Activated CD8-positive, alpha-beta T cell treated with anti-CD3 and anti-CD28 coated beads for 36 hours (primary cell): ENCODE data around the gene KANTR. TPM values are rescaled to one million over a fixed set of nuclear protein-coding genes. Genes with fewer than 3 reads are reported as not detected.
A peak's percentile ranks its signal among the peaks of the same experiment; 100 is the strongest.

Experiments
- ATAC-seq: fragments of 200-7000 bp; cut with Tn5 transposase; one replicate; pipeline ENCODE4 v1.10.0; 2021; ENCODE audit warnings: mild to moderate bottlenecking, moderate library complexity
- CTCF ChIA-PET: fragments of 350-600 bp; sonication (Branson Sonifier 250); formaldehyde crosslinking; loops from one replicate; lab custom pipeline; 2021; ENCODE audit warnings: antibody characterized with exemption; lab: Charles Lee
- POLR2A ChIA-PET: fragments of 350-600 bp; sonication (Branson Sonifier 250); formaldehyde crosslinking; loops from one replicate; lab custom pipeline; 2021; ENCODE audit warnings: antibody characterized with exemption; lab: Charles Lee
- DNase-seq: peaks from one replicate; pipeline ENCODE4 v3.0.0-alpha.2; 2020
- H3K27ac Mint-ChIP-seq: one replicate; pipeline ENCODE4 v1.8.0; 2021; ENCODE audit warnings: mild to moderate bottlenecking, mixed read lengths
- H3K27me3 Mint-ChIP-seq: one replicate; pipeline ENCODE4 v1.8.0; 2021; ENCODE audit warnings: mixed read lengths
- H3K36me3 Mint-ChIP-seq: one replicate; pipeline ENCODE4 v1.8.0; 2021; ENCODE audit warnings: low read depth, mixed read lengths
- H3K4me1 Mint-ChIP-seq: one replicate; pipeline ENCODE4 v1.8.0; 2021; ENCODE audit warnings: low read depth, mixed read lengths
- H3K4me3 Mint-ChIP-seq: one replicate; pipeline ENCODE4 v1.8.0; 2021; ENCODE audit warnings: mild to moderate bottlenecking, moderate library complexity, mixed read lengths
- H3K9me3 Mint-ChIP-seq: one replicate; pipeline ENCODE4 v1.8.0; 2021; ENCODE audit warnings: mixed read lengths
- CTCF ChIP-seq: fragments of 200-600 bp; IDR thresholded peaks from one replicate; pipeline ENCODE4 v1.8.0; 2022; ENCODE audit warnings: antibody characterized with exemption, mild to moderate bottlenecking
- intact Hi-C: fragments of 100-400 bp; cut with micrococcal nuclease; formaldehyde crosslinking; loops from one replicate; pipeline ENCODE4 v1.10.0; 2022
- total RNA-seq, 2 experiments: library from RNA; stranded (reverse); gene quantifications; one replicate each; pipeline ENCODE4 v1.2.3, GENCODE V29; 2021

KANTR gene
- total RNA-seq = 10 to 100 TPM; 11.1 to 11.7 TPM

- peak; percentile 87 for ATAC-seq
- no peaks in the 10 kb centered on the region for H3K27me3 Mint-ChIP-seq
- H3K27ac Mint-ChIP-seq = peak within 1 kb of the TSS; percentile 90
- H3K9me3 Mint-ChIP-seq = no peaks in the 10 kb centered on the region
- no peak for TF ChIP-seq CTCF
- H3K4me1 Mint-ChIP-seq = peaks cover 9% of the 10 kb centered on the region
- DNase-seq = peak; percentile 88
- intact Hi-C loops = no loop called here
- ChIA-PET POLR2A (interaction anchor here (1.0 kb wide), 1 partner anchor 12 kb away, joined by 4 read pairs; the partner anchor contains the start of gene TSPYL2), CTCF (interaction anchor here (1.8 kb wide), 1 partner anchor 22 kb away, joined by 9 read pairs; no protein-coding TSS in a partner anchor)
- no peaks in the 10 kb centered on the region for H3K36me3 Mint-ChIP-seq
- peak within 1 kb of the TSS; percentile 93 for H3K4me3 Mint-ChIP-seq
Observed at GRCh38 chrX:53093748-53094581, at the start of gene KANTR. Gene KANTR, plus strand, starts transcription at chrX:53094142. Its CDS starts 30,131 bp downstream, at chrX:53124273.

- Mint-ChIP-seq H3K36me3 (no peaks in the 10 kb centered on the region), H3K27me3 (peaks cover 5% of the 10 kb centered on the region), H3K9me3 (no peaks in the 10 kb centered on the region), H3K27ac (no peak overlapping the region), H3K4me1 (peaks cover 3% of the 10 kb centered on the region), H3K4me3 (no peak overlapping the region)
- no peak for TF ChIP-seq CTCF
- ChIA-PET POLR2A (no interaction called here), CTCF (no interaction called here)
- intact Hi-C loops = no loop called here
- ATAC-seq = no peak
- no peak for DNase-seq
Observed at GRCh38 chrX:53044995-53045394, 48.9 kb upstream of the KANTR start.

GRCh38 chrX:53047228-53047627, 46.7 kb upstream of the KANTR start:
- Mint-ChIP-seq H3K27me3 (peaks cover 5% of the 10 kb centered on the region), H3K9me3 (no peaks in the 10 kb centered on the region), H3K27ac (no peak overlapping the region), H3K36me3 (no peaks in the 10 kb centered on the region), H3K4me3 (no peak overlapping the region), H3K4me1 (peaks cover 3% of the 10 kb centered on the region)
- TF ChIP-seq CTCF = no peak
- POLR2A ChIA-PET = no interaction called here
- intact Hi-C loops = no loop called here
- CTCF ChIA-PET = no interaction called here
- DNase-seq (no peak), ATAC-seq (no peak)

- no peaks in the 10 kb centered on the region for H3K9me3 Mint-ChIP-seq
- H3K27ac Mint-ChIP-seq = no peak within 1 kb of the TSS
- DNase-seq (no peak), ATAC-seq (peak; percentile 30)
- ChIA-PET POLR2A (no interaction called here), CTCF (no interaction called here)
- H3K4me1 Mint-ChIP-seq = peaks cover 3% of the 10 kb centered on the region
- H3K27me3 Mint-ChIP-seq = peaks cover 5% of the 10 kb centered on the region
- intact Hi-C loops = no loop called here
- peak within 1 kb of the TSS; percentile 51 for H3K4me3 Mint-ChIP-seq
- no peaks in the 10 kb centered on the region for H3K36me3 Mint-ChIP-seq
- TF ChIP-seq CTCF = no peak
Observed at GRCh38 chrX:53048169-53049126, 45.5 kb upstream of the KANTR start, which contains the start of gene GPR173. Gene GPR173, plus strand, starts transcription at chrX:53048789. Its CDS starts 27,833 bp downstream, at chrX:53076622.
